ENCODE results near the gene WDR93. TPM values are rescaled to one million over a fixed set of nuclear protein-coding genes. Genes with fewer than 3 reads are reported as not detected.

The WDR93 gene
- total RNA-seq, result 0.27 TPM

GRCh38 chr15:89690276-89691218 lies at the start of gene WDR93, which contains the start of gene PEX11A:
WDR93 (plus strand) TSS chr15:89690811; CDS start chr15:89701747, 10,936 bp downstream.
PEX11A (minus strand) TSS chr15:89690754; CDS start chr15:89690632, 122 bp downstream.
- DNase-seq (ENCODE audit: low read depth in 2 of 3, low spot score in 2 of 3), result peak; percentile 65 to 71 (median 65)

GRCh38 chr15:89641053-89641452 lies 49.6 kb upstream of the WDR93 start:
- no peak for DNase-seq (ENCODE audit: low read depth in 2 of 3, low spot score in 2 of 3)

GRCh38 chr15:89642106-89642505 lies 48.5 kb upstream of the WDR93 start:
- no peak for DNase-seq (ENCODE audit: low read depth in 2 of 3, low spot score in 2 of 3)

- no peak for DNase-seq (ENCODE audit: low read depth in 2 of 3, low spot score in 2 of 3)
Measured at GRCh38 chr15:89645680-89646079, 44.9 kb upstream of the WDR93 start.

GRCh38 chr15:89646416-89647141 lies 44.0 kb upstream of the WDR93 start:
- DNase-seq (ENCODE audit: low read depth in 2 of 3, low spot score in 2 of 3), result no peak

- peak; percentile 14 to 70 (median 51) for DNase-seq (ENCODE audit: low read depth in 2 of 3, low spot score in 2 of 3)
Measured at GRCh38 chr15:89647191-89647851, 43.3 kb upstream of the WDR93 start.

GRCh38 chr15:89648106-89649012 lies 42.3 kb upstream of the WDR93 start:
- no peak for DNase-seq (ENCODE audit: low read depth in 2 of 3, low spot score in 2 of 3)

- DNase-seq (ENCODE audit: low read depth in 2 of 3, low spot score in 2 of 3), result no peak
Measured at GRCh38 chr15:89649013-89649625, 41.5 kb upstream of the WDR93 start.

- DNase-seq (ENCODE audit: low read depth in 2 of 3, low spot score in 2 of 3), result no peak
Measured at GRCh38 chr15:89649716-89650115, 40.9 kb upstream of the WDR93 start.

- DNase-seq (ENCODE audit: low read depth in 2 of 3, low spot score in 2 of 3), result no peak
Measured at GRCh38 chr15:89652131-89652530, 38.5 kb upstream of the WDR93 start.

- no peak for DNase-seq (ENCODE audit: low read depth in 2 of 3, low spot score in 2 of 3)
Measured at GRCh38 chr15:89652666-89653065, 37.9 kb upstream of the WDR93 start.

- no peak for DNase-seq (ENCODE audit: low read depth in 2 of 3, low spot score in 2 of 3)
Measured at GRCh38 chr15:89653578-89653977, 37.0 kb upstream of the WDR93 start.

GRCh38 chr15:89654301-89654761 lies 36.3 kb upstream of the WDR93 start:
- no peak for DNase-seq (ENCODE audit: low read depth in 2 of 3, low spot score in 2 of 3)

GRCh38 chr15:89654847-89655805 lies 35.5 kb upstream of the WDR93 start, which contains the start of gene KIF7:
KIF7 (minus strand) TSS chr15:89655467; CDS start chr15:89652930, 2,537 bp downstream.
- peak in 2 of 3 donors; percentile 73 to 75 for DNase-seq (ENCODE audit: low read depth in 2 of 3, low spot score in 2 of 3)

- peak in 1 of 3 donors; percentile 44 for DNase-seq (ENCODE audit: low read depth in 2 of 3, low spot score in 2 of 3)
Measured at GRCh38 chr15:89656116-89656815, 34.3 kb upstream of the WDR93 start.

GRCh38 chr15:89657686-89658200 lies 32.9 kb upstream of the WDR93 start:
- no peak for DNase-seq (ENCODE audit: low read depth in 2 of 3, low spot score in 2 of 3)

- no peak for DNase-seq (ENCODE audit: low read depth in 2 of 3, low spot score in 2 of 3)
Measured at GRCh38 chr15:89659295-89659694, 31.3 kb upstream of the WDR93 start.
